Tibial nerve (tissue), 4 donors: ENCODE results near the gene TRAPPC3L. TPM values are rescaled to one million over a fixed set of nuclear protein-coding genes. Genes with fewer than 3 reads are reported as not detected.

Experiments used
- DNase-seq, 2 donors: peaks; one replicate each; pipeline ENCODE4 v3.0.0-alpha.2; 2019; ENCODE audit warnings: low spot score in 2 of 2
- H3K27ac ChIP-seq, 4 donors: fragments of 200-600 bp; sonication (generic) in 3 of 4; one replicate each; pipeline ENCODE4 v1.5.1; 2017 to 2019; ENCODE audit warnings: mild to moderate bottlenecking in 1 of 4
- H3K27me3 ChIP-seq, 2 donors: fragments of 200-600 bp; sonication (generic) in 1 of 2; one replicate each; pipeline versions ENCODE4 v1.5.1 to v1.6.0; 2017 to 2019
- H3K36me3 ChIP-seq, 3 donors: fragments of 200-600 bp; sonication (generic); one replicate each; pipeline ENCODE4 v1.5.1; 2018 to 2019
- H3K4me1 ChIP-seq, 4 donors: fragments of 200-600 bp; sonication (generic) in 3 of 4; one replicate each; pipeline ENCODE4 v1.5.1; 2017 to 2019
- H3K4me3 ChIP-seq, 4 donors: fragments of 200-600 bp; sonication (generic) in 3 of 4; one replicate each; pipeline ENCODE4 v1.5.1; 2017 to 2019; ENCODE audit warnings: mild to moderate bottlenecking in 1 of 4, moderate library complexity in 1 of 4
- H3K9me3 ChIP-seq, 4 donors: fragments of 200-600 bp; sonication (generic) in 3 of 4; one replicate each; pipeline ENCODE4 v1.5.1; 2017 to 2019
- EP300 ChIP-seq, 2 donors: sonication (generic); formaldehyde crosslinking; IDR thresholded peaks; one replicate each; pipeline ENCODE4 v1.6.1; 2017; ENCODE audit warnings: antibody characterized with exemption in 2 of 2, mild to moderate bottlenecking in 1 of 2
- POLR2A ChIP-seq, 2 donors: fragments of 450-650 bp; IDR thresholded peaks; one replicate each; pipeline ENCODE4 v1.6.1; 2017; ENCODE audit warnings: antibody characterized with exemption in 2 of 2, mild to moderate bottlenecking in 2 of 2, moderate library complexity in 2 of 2
- WGBS, 2 donors: methylation state at CpG; one replicate each; pipeline ENCODE4 v1.1.5; 2018; 5-methylcytosine and 5-hydroxymethylcytosine counted together
- total RNA-seq, 4 donors: library from RNA; depleted of rRNA; stranded (reverse); fragments of >200 nt; gene quantifications; one replicate each; pipeline ENCODE4 v1.1.0, GENCODE V29; 2016
- TF ChIP-seq, protein P1 (sequence below), 5 experiments: fragments of 200-600 bp in 3 of 5; fragments of 450-650 bp in 2 of 5; sonication (generic) in 3 of 5; IDR thresholded peaks; one replicate each; pipeline ENCODE4 v1.5.1; 2016 to 2019; ENCODE audit warnings: antibody characterized with exemption in 5 of 5, mild to moderate bottlenecking in 3 of 5, moderate library complexity in 2 of 5

The TRAPPC3L gene
- total RNA-seq, 4 donors from 2014 or later = 0.21 TPM; not detected in 3

DNA sequence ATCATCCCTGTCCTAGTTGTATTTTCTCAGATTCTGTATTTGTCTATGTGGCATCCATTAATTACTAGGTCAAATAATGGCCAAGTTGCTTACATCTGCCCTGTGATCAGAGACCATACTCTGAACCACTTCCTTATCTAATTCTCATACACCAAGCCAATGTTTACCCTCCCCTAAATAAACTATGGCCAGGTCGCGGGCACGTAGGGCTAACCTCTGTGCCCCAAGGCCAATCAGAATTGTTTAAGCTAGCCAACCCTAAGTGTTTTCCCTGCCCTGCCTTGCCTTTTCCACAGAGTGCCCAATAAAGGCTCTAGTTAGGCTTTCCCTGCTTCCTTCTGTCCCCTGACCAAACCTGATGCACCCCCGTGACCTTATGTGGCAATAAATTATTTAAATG is 5.3 kb upstream of the TRAPPC3L start:
- Histone ChIP-seq H3K9me3 (no peaks in the 10 kb centered on the region), H3K27me3 (no peaks in the 10 kb centered on the region), H3K4me3 (no peak overlapping the region), H3K4me1 (no peaks in the 10 kb centered on the region), H3K36me3 (no peaks in the 10 kb centered on the region), H3K27ac (no peak overlapping the region)
- WGBS, 2 donors = 33 to 42% methylated on average over 4 of the region's 4 CpGs
- no peak for DNase-seq
- TF ChIP-seq EP300 (IDR thresholded peaks at IDR 0.05) (no peak), POLR2A (IDR thresholded peaks at IDR 0.05) (no peak)
- TF ChIP-seq, protein P1, sequence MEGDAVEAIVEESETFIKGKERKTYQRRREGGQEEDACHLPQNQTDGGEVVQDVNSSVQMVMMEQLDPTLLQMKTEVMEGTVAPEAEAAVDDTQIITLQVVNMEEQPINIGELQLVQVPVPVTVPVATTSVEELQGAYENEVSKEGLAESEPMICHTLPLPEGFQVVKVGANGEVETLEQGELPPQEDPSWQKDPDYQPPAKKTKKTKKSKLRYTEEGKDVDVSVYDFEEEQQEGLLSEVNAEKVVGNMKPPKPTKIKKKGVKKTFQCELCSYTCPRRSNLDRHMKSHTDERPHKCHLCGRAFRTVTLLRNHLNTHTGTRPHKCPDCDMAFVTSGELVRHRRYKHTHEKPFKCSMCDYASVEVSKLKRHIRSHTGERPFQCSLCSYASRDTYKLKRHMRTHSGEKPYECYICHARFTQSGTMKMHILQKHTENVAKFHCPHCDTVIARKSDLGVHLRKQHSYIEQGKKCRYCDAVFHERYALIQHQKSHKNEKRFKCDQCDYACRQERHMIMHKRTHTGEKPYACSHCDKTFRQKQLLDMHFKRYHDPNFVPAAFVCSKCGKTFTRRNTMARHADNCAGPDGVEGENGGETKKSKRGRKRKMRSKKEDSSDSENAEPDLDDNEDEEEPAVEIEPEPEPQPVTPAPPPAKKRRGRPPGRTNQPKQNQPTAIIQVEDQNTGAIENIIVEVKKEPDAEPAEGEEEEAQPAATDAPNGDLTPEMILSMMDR (IDR thresholded peaks at IDR 0.05) = no peak

DNA sequence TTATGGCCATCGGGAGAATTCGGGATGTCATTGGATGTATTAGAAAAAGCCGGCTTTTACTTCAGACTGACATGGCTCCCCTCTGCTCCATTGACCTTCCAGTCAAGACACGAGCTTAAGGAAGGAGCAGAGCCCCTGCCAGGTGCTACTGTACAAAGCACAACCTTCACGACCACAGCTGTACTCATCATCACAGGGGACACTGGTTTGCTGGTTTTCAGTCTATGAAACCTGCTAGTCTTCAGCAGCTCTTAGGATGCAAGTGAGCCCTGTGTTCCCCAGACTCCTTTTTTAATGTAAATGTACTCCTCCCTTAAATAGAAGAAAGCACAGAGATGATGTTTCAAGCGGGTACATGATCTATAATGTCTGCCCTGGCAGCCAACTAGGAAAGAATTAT is 1.9 kb upstream of the TRAPPC3L start:
- TF ChIP-seq POLR2A (IDR thresholded peaks at IDR 0.05) (no peak), EP300 (IDR thresholded peaks at IDR 0.05) (no peak)
- TF ChIP-seq, protein P1 (IDR thresholded peaks at IDR 0.05) = no peak
- 80 to 84% methylated on average over 6 of the region's 6 CpGs for WGBS, 2 donors

DNA sequence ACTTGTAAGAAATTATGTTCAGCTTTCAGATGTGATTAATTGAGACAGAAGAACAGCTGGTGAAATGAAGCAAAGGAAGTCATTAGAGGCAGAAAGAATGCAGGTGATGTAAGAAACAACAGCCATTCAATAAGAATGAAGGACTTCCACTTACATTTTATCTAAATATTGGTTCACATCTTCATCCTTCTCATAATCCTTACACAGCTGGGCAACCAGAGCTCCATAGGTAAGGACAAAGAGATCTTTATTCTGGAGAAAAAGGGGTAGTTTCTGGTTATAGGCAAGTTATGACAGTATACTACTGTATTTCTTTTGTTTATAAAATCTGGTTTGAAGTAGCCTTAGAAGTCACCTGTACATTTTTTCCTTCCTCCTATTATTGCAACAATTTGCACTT is 2.3 kb downstream of the TRAPPC3L start:
- no peaks in the 10 kb centered on the region for H3K27me3 ChIP-seq
- H3K4me1 ChIP-seq = no peaks in the 10 kb centered on the region
- TF ChIP-seq EP300 (IDR thresholded peaks at IDR 0.05) = no peak
- TF ChIP-seq, protein P1 (IDR thresholded peaks at IDR 0.05) = no peak
- no peak for TF ChIP-seq POLR2A (IDR thresholded peaks at IDR 0.05)
- H3K9me3 ChIP-seq = no peaks in the 10 kb centered on the region
- no peak for DNase-seq
- H3K36me3 ChIP-seq = no peaks in the 10 kb centered on the region
- no peak overlapping the region for H3K27ac ChIP-seq
- no peak overlapping the region for H3K4me3 ChIP-seq

More for the DNA sequence above, 1.9 kb upstream of the TRAPPC3L start:
- no peak for DNase-seq
- no peaks in the 10 kb centered on the region for H3K36me3 ChIP-seq
- H3K4me1 ChIP-seq = no peaks in the 10 kb centered on the region
- H3K27ac ChIP-seq = no peak overlapping the region
- no peaks in the 10 kb centered on the region for H3K9me3 ChIP-seq
- no peaks in the 10 kb centered on the region for H3K27me3 ChIP-seq
- H3K4me3 ChIP-seq = no peak overlapping the region

DNA sequence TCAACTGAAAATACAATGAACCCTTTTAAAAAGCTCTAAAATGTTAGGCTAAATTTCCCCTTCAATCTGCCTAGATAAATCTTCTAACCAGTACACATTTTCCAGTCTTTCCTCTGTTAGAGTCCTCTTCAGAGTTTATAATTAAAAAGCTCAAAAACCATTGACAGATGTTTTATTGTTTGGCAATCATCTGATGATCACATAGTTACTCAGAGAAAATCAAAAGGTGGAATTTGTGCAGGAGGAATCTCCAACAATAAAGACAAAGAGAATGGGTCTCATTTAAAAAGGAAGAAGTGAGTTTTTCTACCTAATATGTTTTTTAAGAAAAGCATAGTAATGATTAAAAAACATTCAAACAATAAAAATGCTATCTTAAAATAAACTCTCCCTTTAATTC is 3.1 kb downstream of the TRAPPC3L start:
- DNase-seq = no peak
- Histone ChIP-seq H3K4me1 (no peaks in the 10 kb centered on the region), H3K4me3 (no peak overlapping the region), H3K9me3 (no peaks in the 10 kb centered on the region), H3K36me3 (no peaks in the 10 kb centered on the region), H3K27ac (no peak overlapping the region), H3K27me3 (no peaks in the 10 kb centered on the region)
- TF ChIP-seq, protein P1 (IDR thresholded peaks at IDR 0.05) = no peak
- no peak for TF ChIP-seq EP300 (IDR thresholded peaks at IDR 0.05)
- no peak for TF ChIP-seq POLR2A (IDR thresholded peaks at IDR 0.05)

DNA sequence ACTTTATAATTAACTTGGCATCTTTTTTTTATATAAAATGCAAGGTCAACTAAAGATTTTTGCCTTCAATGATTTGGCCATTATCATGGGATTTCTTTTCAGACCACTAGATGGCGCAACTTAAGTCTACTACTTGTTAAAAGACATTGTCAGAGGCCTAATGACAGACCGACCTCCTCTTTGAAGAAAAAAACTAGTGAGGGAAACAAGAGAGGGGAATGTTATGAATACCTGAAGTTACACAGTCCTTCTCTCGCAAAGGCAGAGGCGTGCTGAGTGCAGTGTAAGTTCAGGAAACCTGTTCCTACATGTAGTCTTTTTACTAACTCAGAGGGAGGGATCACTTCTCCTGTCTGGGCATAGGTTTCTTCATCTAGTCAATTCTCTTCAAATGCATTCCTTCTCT is 9.3 kb downstream of the TRAPPC3L start:
- TF ChIP-seq, protein P1 (IDR thresholded peaks at IDR 0.05) = peak; percentile 56 to 79 (median 60)
- no peak for TF ChIP-seq EP300 (IDR thresholded peaks at IDR 0.05)
- no peaks in the 10 kb centered on the region for H3K9me3 ChIP-seq
- peak in 1 of 2 donors; percentile 68 for DNase-seq

More for the DNA sequence above, 9.3 kb downstream of the TRAPPC3L start:
- WGBS, 2 donors = 15 to 18% methylated on average over 4 of the region's 4 CpGs
- Histone ChIP-seq H3K27ac (no peak overlapping the region), H3K4me1 (no peaks in the 10 kb centered on the region), H3K36me3 (no peaks in the 10 kb centered on the region), H3K4me3 (no peak overlapping the region), H3K27me3 (no peaks in the 10 kb centered on the region)
